ENCODE results near the gene NT5DC1. TPM values are rescaled to one million over a fixed set of nuclear protein-coding genes. Genes with fewer than 3 reads are reported as not detected.
A peak's percentile ranks its signal among the peaks of the same experiment; 100 is the strongest.

The NT5DC1 gene
- total RNA-seq (10 to 100 TPM in 6 of 7 donors, 1 to 10 TPM in 1; 5.1 to 33.9 (median 27.8) TPM), polyA plus RNA-seq (10 to 100 TPM; 14.4 to 25.5 TPM)
- long read RNA-seq, donor 1, full-length matches to known transcripts, result 115 of 132 reads
- long read RNA-seq, donor 1, partial matches to known transcripts, result 10 of 132 reads
- long read RNA-seq, donor 1, other reads (novel, unspliced or antisense), result 7 of 132 reads
- long read RNA-seq, donor 2, full-length matches to known transcripts, result 17 of 23 reads
- long read RNA-seq, donor 2, partial matches to known transcripts, result 6 of 23 reads
- long read RNA-seq, donor 2, other reads (novel, unspliced or antisense), result 0 of 23 reads
- long read RNA-seq, donor 3, full-length matches to known transcripts, result 43 of 46 reads
- long read RNA-seq, donor 3, partial matches to known transcripts, result 1 of 46 reads
- long read RNA-seq, donor 3, other reads (novel, unspliced or antisense), result 2 of 46 reads

- Histone ChIP-seq H3K27me3 (no peaks in the 10 kb centered on the region), H3K27ac (peak within 1 kb of the TSS; percentile 67 to 96), H3K9me3 (no peaks in the 10 kb centered on the region), H3K4me1 (ENCODE audit: insufficient read depth) (no peaks in the 10 kb centered on the region), H3K4me3 (peak within 1 kb of the TSS; percentile 76), H3K36me3 (no peaks in the 10 kb centered on the region)
- WGBS, 3 donors, result 0 to 1% (median 1%) methylated on average over 42 to 87 of the region's 87 CpGs
- intact Hi-C loops (cut with DNase I), result loop anchor here in 1 of 4 donors (2.0 kb wide), 1 partner anchor 90 kb away; no protein-coding TSS in a partner anchor
- DNase-seq, result peak; percentile 78 to 85 (median 80)
- TF ChIP-seq CTCF (IDR thresholded peaks at IDR 0.05), result peak; percentile 33 to 57 (median 38)
- peak; percentile 62 for TF ChIP-seq POLR2A (IDR thresholded peaks at IDR 0.05)
- no peak for TF ChIP-seq EP300 (IDR thresholded peaks at IDR 0.05)
Observed at GRCh38 chr6:116100419-116101301, at the start of gene NT5DC1. Gene NT5DC1, plus strand, starts transcription at chr6:116100853. Its CDS starts 78 bp downstream, at chr6:116100931.

- intact Hi-C loops (cut with DNase I), result no loop called here
- 89 to 96% (median 96%) methylated on average over 3 of the region's 3 CpGs for WGBS, 3 donors
- no peak for DNase-seq
Observed at GRCh38 chr6:116051244-116051643, 49.4 kb upstream of the NT5DC1 start.

GRCh38 chr6:116055513-116055912 is 45.1 kb upstream of the NT5DC1 start:
- TF ChIP-seq CTCF (IDR thresholded peaks at IDR 0.05) (no peak), EP300 (IDR thresholded peaks at IDR 0.05) (no peak), POLR2A (IDR thresholded peaks at IDR 0.05) (no peak)
- WGBS, 3 donors, result 83 to 97% (median 86%) methylated on average over 1 of the region's 1 CpG
- Histone ChIP-seq H3K4me3 (no peak overlapping the region), H3K9me3 (no peaks in the 10 kb centered on the region), H3K27me3 (no peaks in the 10 kb centered on the region), H3K27ac (no peak overlapping the region), H3K36me3 (no peaks in the 10 kb centered on the region), H3K4me1 (ENCODE audit: insufficient read depth) (no peaks in the 10 kb centered on the region)
- DNase-seq, result no peak
- intact Hi-C loops (cut with DNase I), result no loop called here

More at GRCh38 chr6:116051244-116051643, 49.4 kb upstream of the NT5DC1 start:
- Histone ChIP-seq H3K4me1 (ENCODE audit: insufficient read depth) (peaks cover 2% of the 10 kb centered on the region), H3K4me3 (no peak overlapping the region), H3K36me3 (no peaks in the 10 kb centered on the region), H3K27ac (no peak overlapping the region), H3K9me3 (no peaks in the 10 kb centered on the region), H3K27me3 (no peaks in the 10 kb centered on the region)
- TF ChIP-seq CTCF (IDR thresholded peaks at IDR 0.05), result no peak
- no peak for TF ChIP-seq POLR2A (IDR thresholded peaks at IDR 0.05)
- no peak for TF ChIP-seq EP300 (IDR thresholded peaks at IDR 0.05)

- H3K27me3 ChIP-seq, result no peaks in the 10 kb centered on the region
- H3K27ac ChIP-seq, result no peak overlapping the region
- H3K36me3 ChIP-seq, result no peaks in the 10 kb centered on the region
- no peak for DNase-seq
- no peaks in the 10 kb centered on the region for H3K4me1 ChIP-seq (ENCODE audit: insufficient read depth)
- TF ChIP-seq POLR2A (IDR thresholded peaks at IDR 0.05) (no peak), CTCF (IDR thresholded peaks at IDR 0.05) (no peak), EP300 (IDR thresholded peaks at IDR 0.05) (no peak)
- no peaks in the 10 kb centered on the region for H3K9me3 ChIP-seq
- intact Hi-C loops (cut with DNase I), result no loop called here
- no peak overlapping the region for H3K4me3 ChIP-seq
- 70 to 72% (median 70%) methylated on average over 2 of the region's 2 CpGs for WGBS, 3 donors
Observed at GRCh38 chr6:116057766-116058165, 42.9 kb upstream of the NT5DC1 start.
